PC-3 (cell line): ENCODE data around the gene HMGCS2.

ENCODE experiments used
- EZH2 ChIP-seq: fragments of 300-600 bp; sonication (generic); IDR thresholded peaks from one replicate; pipeline ENCODE4 v1.6.1; 2017; ENCODE audit warnings: antibody characterized with exemption, mild to moderate bottlenecking, low read length; ENCODE audit not compliant: unreplicated experiment
- TF ChIP-seq, protein P1 (sequence below): fragments of 300-600 bp; sonication (generic); conservative IDR thresholded peaks from 2 replicates; pipeline ENCODE4 v1.5.1; 2017; ENCODE audit warnings: antibody characterized with exemption, low read depth, mild to moderate bottlenecking, low read length

DNA sequence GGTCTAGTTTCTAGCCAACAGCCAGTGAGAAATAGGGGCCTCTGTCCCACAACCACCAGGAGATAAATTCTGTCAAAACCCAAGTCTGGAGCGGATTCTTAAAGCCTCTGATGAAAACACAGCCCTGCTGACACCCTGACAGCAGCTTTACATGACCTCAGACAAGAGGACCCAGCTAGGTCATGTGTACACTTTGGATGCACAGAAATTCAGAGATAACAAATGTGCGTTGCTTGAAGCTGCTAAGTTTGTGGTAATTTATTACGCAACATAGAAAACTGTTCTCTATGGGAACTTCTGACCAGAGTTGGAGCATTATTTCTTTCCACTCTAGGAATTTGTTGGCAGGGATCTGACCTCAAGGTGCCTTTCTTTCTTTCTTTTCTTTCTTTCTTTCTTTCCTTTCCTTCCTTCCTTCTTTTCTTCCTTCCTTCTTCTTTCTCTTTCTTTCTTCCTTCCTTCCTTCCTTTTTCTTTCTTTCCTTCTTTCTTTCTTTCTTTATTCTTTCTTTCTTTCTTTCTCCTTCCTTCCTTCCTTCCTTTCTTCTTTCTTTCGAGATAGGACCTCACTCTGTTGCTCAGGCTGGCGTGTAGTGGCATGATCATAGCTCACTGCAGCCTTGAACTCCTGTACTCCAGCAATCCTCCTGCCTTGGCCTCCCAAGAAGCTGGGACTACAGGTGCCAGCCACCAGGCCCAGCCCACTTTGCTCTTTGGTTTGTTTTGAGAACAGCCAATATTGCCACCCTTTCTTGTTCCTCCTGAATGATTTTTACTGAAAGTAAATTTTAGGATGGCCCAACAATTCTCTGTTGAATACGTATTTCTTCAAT, 14.9 kb upstream of the HMGCS2 start:
- TF ChIP-seq, protein P1, sequence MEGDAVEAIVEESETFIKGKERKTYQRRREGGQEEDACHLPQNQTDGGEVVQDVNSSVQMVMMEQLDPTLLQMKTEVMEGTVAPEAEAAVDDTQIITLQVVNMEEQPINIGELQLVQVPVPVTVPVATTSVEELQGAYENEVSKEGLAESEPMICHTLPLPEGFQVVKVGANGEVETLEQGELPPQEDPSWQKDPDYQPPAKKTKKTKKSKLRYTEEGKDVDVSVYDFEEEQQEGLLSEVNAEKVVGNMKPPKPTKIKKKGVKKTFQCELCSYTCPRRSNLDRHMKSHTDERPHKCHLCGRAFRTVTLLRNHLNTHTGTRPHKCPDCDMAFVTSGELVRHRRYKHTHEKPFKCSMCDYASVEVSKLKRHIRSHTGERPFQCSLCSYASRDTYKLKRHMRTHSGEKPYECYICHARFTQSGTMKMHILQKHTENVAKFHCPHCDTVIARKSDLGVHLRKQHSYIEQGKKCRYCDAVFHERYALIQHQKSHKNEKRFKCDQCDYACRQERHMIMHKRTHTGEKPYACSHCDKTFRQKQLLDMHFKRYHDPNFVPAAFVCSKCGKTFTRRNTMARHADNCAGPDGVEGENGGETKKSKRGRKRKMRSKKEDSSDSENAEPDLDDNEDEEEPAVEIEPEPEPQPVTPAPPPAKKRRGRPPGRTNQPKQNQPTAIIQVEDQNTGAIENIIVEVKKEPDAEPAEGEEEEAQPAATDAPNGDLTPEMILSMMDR, result no peak
- no peak for TF ChIP-seq EZH2
